ENCODE data around the gene CASS4. TPM values are rescaled to one million over a fixed set of nuclear protein-coding genes. Genes with fewer than 3 reads are reported as not detected.

Gene CASS4
- total RNA-seq, 1 experiment from 2014 or later: 0.13 TPM

DNA sequence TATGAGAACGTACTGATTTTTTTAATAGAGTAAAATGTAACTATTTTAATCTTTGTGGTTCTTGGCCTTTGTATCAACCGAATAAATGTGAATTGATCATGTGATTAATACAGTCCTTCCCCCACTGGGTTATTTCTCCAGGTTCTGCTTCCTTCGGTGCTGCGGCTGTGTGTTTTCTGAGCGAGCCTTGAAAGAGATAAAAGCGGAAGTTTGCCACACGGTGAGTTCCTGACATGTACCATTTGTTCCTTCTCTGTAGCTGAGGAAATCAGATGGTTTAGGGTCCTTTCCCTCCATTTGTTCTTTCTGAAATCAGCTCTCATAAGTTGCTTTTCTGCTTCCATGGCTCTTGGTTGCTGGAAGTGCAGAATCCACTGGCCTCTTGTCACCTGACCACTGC lies 71.9 kb downstream of the CASS4 start (continued):
- TF ChIP-seq, protein P1, sequence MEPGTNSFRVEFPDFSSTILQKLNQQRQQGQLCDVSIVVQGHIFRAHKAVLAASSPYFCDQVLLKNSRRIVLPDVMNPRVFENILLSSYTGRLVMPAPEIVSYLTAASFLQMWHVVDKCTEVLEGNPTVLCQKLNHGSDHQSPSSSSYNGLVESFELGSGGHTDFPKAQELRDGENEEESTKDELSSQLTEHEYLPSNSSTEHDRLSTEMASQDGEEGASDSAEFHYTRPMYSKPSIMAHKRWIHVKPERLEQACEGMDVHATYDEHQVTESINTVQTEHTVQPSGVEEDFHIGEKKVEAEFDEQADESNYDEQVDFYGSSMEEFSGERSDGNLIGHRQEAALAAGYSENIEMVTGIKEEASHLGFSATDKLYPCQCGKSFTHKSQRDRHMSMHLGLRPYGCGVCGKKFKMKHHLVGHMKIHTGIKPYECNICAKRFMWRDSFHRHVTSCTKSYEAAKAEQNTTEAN (CRISPR knock-in tag; IDR thresholded peaks at IDR 0.05): no peak

- POLR2A ChIA-PET: no interaction called here
- no peak overlapping the region for H3K27ac Mint-ChIP-seq
- no peaks in the 10 kb centered on the region for H3K9me3 Mint-ChIP-seq
- no peak for ATAC-seq
- TF ChIP-seq, protein P2, sequence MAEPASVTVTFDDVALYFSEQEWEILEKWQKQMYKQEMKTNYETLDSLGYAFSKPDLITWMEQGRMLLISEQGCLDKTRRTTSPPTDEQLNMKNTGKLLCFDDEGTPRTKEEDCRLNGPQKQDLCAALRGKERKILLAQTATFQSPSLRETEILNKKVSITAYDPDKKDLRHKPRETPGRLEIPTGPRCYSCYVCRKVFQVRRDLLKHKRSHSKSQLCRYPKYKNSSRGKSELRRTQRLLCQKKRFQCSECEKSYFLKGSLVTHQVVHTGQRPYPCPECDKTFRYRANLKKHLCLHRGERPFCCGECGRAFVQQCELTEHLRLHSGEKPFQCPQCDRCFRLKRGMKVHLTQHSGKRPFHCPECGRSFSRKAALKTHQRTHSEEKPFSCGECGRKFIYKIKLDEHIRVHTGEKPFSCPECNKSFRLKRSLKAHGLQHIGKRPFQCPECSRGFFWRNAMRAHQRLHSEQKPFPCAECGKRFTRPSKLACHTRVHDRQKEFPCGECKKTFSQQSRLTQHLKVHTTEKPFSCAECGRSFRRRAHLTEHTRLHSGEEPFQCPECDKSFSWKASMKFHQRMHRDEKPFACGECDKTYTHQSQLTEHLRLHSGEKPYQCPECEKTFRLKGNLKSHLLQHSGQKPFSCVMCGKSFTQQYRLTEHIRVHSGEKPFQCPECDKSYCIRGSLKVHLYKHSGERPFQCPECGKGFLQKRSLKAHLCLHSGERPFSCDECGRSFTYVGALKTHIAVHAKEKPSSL (CRISPR knock-in tag; conservative IDR thresholded peaks at IDR 0.05): no peak
- TF ChIP-seq GABPB1 (CRISPR knock-in tag; IDR thresholded peaks at IDR 0.05): no peak
- TF ChIP-seq ZNF138 (CRISPR knock-in tag; conservative IDR thresholded peaks at IDR 0.05): no peak
- H3K4me1 Mint-ChIP-seq: no peaks in the 10 kb centered on the region
- no peaks in the 10 kb centered on the region for H3K27me3 Mint-ChIP-seq (ENCODE audit: low read depth)
- H3K4me3 Mint-ChIP-seq: no peak overlapping the region
- CTCF ChIA-PET: no interaction called here
- H3K36me3 Mint-ChIP-seq: peaks cover 29% of the 10 kb centered on the region
- no peak for DNase-seq (ENCODE audit: low spot score)
Observed at GRCh38 chr20:56487216-56487615, 75.2 kb downstream of the CASS4 start.

DNA sequence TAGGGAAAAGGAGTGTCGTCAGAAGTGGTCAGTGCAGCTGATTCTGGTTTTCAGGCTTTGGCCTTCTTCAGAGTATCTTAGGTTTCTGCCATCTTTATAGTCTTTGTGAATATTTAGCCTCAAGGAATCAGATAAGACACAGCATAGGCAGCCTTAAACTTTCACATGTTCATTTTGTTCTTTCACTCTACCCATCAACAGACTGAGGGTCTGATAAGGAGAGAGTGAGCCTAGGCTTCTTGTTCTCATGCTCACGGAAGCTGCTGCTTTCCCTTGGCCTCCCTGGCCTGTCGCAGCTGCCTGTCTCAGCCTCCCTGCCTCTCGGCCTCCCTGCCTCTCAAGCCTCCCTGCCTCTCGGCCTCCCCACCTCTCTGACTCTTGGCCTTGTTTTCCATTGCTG lies 76.5 kb downstream of the CASS4 start:
- no peak for ATAC-seq

More for the DNA sequence above, 76.5 kb downstream of the CASS4 start:
- TF ChIP-seq EMX1 (CRISPR knock-in tag; IDR thresholded peaks at IDR 0.05) (no peak), JAZF1 (CRISPR knock-in tag; IDR thresholded peaks at IDR 0.05) (no peak), SMAD4 (CRISPR knock-in tag; IDR thresholded peaks at IDR 0.05) (no peak), ZNF416 (CRISPR knock-in tag; IDR thresholded peaks at IDR 0.05) (no peak), KAT7 (CRISPR knock-in tag; IDR thresholded peaks at IDR 0.05; ENCODE audit: borderline replicate concordance) (no peak), ZBTB21 (CRISPR knock-in tag; IDR thresholded peaks at IDR 0.05; ENCODE audit: borderline replicate concordance) (no peak), ELF4 (CRISPR knock-in tag; IDR thresholded peaks at IDR 0.05; ENCODE audit: low read depth) (no peak), ZNF121 (CRISPR knock-in tag; IDR thresholded peaks at IDR 0.05) (no peak), RORB (CRISPR knock-in tag; IDR thresholded peaks at IDR 0.05) (no peak), RELA (CRISPR knock-in tag; IDR thresholded peaks at IDR 0.05; ENCODE audit: borderline replicate concordance) (no peak), TEAD4 (CRISPR knock-in tag; IDR thresholded peaks at IDR 0.05) (no peak), SMAD3 (CRISPR knock-in tag; IDR thresholded peaks at IDR 0.05; ENCODE audit: borderline replicate concordance) (no peak), ZMAT4 (CRISPR knock-in tag; IDR thresholded peaks at IDR 0.05) (no peak)
- TF ChIP-seq, protein P3, sequence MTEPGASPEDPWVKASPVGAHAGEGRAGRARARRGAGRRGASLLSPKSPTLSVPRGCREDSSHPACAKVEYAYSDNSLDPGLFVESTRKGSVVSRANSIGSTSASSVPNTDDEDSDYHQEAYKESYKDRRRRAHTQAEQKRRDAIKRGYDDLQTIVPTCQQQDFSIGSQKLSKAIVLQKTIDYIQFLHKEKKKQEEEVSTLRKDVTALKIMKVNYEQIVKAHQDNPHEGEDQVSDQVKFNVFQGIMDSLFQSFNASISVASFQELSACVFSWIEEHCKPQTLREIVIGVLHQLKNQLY (CRISPR knock-in tag; IDR thresholded peaks at IDR 0.05): no peak
- TF ChIP-seq, protein P4, sequence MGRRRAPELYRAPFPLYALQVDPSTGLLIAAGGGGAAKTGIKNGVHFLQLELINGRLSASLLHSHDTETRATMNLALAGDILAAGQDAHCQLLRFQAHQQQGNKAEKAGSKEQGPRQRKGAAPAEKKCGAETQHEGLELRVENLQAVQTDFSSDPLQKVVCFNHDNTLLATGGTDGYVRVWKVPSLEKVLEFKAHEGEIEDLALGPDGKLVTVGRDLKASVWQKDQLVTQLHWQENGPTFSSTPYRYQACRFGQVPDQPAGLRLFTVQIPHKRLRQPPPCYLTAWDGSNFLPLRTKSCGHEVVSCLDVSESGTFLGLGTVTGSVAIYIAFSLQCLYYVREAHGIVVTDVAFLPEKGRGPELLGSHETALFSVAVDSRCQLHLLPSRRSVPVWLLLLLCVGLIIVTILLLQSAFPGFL (CRISPR knock-in tag; IDR thresholded peaks at IDR 0.05; ENCODE audit: borderline replicate concordance): no peak
- TF ChIP-seq, protein P5, sequence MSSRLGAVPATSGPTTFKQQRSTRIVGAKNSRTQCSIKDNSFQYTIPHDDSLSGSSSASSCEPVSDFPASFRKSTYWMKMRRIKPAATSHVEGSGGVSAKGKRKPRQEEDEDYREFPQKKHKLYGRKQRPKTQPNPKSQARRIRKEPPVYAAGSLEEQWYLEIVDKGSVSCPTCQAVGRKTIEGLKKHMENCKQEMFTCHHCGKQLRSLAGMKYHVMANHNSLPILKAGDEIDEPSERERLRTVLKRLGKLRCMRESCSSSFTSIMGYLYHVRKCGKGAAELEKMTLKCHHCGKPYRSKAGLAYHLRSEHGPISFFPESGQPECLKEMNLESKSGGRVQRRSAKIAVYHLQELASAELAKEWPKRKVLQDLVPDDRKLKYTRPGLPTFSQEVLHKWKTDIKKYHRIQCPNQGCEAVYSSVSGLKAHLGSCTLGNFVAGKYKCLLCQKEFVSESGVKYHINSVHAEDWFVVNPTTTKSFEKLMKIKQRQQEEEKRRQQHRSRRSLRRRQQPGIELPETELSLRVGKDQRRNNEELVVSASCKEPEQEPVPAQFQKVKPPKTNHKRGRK (CRISPR knock-in tag; IDR thresholded peaks at IDR 0.05; ENCODE audit: borderline replicate concordance): no peak
- Mint-ChIP-seq H3K36me3 (peaks cover 22% of the 10 kb centered on the region), H3K4me1 (no peaks in the 10 kb centered on the region), H3K9me3 (no peaks in the 10 kb centered on the region), H3K27me3 (ENCODE audit: low read depth) (no peaks in the 10 kb centered on the region), H3K4me3 (no peak overlapping the region), H3K27ac (no peak overlapping the region)
- ChIA-PET POLR2A (no interaction called here), CTCF (no interaction called here)
- DNase-seq (ENCODE audit: low spot score): no peak
